Colon (tissue), 2 donors: ENCODE measurements around the gene KLHL41.
"Not testable (repeated sequence)": the region's sequence is repeated elsewhere in the genome, so short reads cannot be mapped to it uniquely, and the experiment has no call there.

Experiments
- FAIRE-seq: peaks from 2 replicates; lab custom pipeline; 2012; peaks lifted over from hg19 to GRCh38; lab: Jason Lieb, UNC
- donor health status: control.
- donor health status: control.

Gene KLHL41

DNA sequence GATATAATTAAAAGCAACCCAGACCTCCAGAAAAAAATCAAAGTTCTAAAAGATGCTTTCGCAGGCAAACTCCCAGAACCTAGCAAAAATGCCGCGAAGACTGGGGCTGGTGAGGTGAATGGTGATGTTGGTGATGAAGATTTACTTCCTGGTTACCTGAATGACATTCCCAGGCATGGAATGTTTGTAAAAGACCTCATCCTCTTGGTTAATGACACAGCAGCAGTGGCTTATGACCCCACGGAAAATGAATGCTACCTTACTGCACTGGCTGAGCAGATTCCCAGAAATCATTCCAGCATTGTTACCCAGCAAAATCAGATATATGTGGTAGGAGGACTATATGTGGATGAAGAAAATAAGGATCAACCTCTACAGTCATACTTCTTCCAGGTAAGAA is 994 bp downstream of the KLHL41 start:
- no peak for FAIRE-seq

DNA sequence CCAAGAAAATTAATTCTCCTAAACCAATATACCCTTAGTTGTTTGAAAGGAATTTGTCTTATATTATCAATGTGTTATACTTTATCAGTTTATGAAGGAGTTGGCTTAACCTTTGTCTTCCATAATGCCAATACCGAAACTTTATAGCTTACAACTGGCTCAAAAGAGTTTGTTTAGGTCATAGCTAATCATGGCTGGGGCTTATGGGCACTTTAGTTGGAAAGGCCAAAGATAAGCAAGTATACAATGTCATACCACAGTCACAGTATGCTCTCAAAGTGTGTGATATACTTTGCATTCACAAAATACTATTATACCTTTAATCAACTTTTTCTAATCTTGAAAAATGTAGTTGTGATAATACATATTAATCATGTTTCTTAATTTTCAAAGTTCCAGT is 2.3 kb downstream of the KLHL41 start:
- no peak for FAIRE-seq

DNA sequence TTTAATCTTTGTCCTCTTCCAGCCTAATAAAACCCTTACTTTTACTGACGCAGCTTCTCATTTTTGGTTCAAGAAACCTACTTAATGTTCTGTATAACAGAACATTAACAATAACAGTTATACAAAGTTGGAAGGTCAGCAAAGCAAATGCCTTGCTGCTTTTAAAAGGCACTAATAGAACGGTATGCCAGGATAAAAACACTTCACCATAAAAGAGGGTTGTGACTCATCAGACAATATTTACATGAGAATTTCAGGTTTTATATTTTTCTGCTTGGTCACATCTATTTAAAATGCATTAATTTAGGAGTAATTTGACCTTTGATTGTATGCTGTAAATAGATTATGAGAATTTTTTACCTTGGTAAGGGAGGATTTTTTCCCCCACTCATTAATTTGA is 3.0 kb downstream of the KLHL41 start:
- no peak for FAIRE-seq

DNA sequence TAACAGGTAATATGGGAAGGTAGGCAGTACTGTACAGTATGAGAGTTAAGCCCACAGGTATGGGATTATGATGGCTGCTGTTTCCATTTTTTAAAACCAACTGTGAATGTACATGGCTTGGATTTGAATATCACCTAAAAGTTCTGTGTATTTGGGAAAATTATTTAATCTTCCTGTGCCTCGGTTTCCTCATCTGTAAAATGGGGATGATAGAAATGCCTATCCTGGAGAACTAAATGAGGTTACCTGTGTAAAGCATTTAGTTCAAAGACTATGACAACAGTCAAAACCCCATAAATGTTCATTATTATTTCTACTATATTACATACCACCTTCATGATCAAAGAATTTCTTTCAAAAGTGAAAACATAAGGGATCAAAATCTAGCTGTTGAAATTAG is 3.6 kb downstream of the KLHL41 start:
- FAIRE-seq = no peak

DNA sequence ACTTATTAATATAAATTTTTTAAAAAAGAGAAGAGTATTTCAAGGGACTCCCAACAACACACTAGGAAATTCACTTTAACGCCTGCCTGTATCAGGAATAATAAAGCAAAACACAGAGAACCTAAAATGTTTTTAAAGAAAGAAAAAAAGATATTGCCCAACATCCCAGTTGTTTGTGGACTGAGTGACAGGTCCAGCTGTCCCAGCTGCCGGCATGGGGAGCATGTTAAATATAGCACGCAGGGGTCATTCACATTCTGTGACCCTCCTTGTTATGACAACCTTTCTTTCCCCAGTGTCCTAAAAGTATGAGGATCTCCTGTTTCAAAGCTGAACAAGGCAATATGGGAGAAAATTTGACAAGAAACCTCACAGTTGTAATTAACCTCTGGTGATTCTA is 4.4 kb downstream of the KLHL41 start:
- FAIRE-seq = no peak

DNA sequence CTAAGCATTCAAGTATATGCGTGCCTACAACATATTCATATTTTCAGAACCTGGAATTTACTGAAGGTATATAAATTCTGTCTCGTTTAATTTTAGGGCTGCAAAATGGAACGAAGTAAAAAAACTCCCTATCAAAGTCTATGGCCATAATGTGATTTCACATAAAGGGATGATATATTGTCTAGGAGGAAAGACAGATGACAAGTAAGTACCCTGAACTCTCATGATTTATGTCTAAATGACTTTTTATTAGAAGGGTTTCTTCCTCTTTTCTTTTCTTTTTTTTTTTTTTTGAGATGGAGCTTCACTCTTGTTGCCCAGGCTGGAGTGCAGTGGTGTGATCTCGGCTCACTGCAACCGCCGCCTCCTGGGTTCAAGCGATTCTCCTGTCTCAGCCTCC is 5.3 kb downstream of the KLHL41 start:
- not testable (repeated sequence) for FAIRE-seq

DNA sequence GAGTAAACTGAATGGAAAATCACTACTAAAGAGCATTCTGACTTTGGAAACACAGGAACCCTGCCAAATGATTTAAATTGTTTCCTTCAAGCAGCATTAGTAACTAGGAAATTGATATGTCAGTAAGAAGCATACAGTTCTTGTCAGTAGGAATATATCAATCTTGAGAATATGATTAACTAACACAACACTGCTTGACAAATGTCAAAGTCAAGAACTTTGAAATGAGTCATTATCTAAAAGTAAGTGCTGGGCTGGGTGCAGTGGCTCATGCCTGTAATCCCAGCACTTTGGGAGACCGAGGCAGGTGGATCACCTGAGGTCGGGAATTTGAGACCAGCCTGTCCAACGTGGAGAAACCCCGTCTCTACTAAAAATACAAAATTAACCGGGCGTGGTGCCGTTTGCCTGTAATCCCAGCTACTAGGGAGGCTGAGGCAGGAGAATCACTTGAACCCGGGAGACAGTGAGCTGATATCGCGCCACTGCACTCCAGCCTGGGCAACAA is 7.0 kb downstream of the KLHL41 start:
- FAIRE-seq = not testable (repeated sequence)

DNA sequence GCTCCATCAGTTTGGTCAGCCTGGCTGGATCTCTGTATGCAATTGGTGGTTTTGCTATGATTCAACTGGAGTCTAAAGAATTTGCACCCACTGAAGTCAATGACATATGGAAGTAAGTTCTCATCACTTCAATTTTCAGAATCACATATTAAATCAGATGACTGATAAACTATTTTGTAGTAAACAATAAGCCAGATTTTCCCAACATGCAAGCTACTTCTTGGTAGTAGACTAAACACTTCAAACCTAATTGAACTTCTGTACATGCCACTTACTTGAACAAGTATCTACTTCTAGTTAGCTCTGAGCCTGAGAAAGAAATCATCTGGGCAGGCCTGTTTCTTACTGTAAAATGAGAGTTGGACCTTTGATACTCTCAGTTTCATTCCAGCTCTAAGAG is 11.4 kb downstream of the KLHL41 start:
- FAIRE-seq = no peak

DNA sequence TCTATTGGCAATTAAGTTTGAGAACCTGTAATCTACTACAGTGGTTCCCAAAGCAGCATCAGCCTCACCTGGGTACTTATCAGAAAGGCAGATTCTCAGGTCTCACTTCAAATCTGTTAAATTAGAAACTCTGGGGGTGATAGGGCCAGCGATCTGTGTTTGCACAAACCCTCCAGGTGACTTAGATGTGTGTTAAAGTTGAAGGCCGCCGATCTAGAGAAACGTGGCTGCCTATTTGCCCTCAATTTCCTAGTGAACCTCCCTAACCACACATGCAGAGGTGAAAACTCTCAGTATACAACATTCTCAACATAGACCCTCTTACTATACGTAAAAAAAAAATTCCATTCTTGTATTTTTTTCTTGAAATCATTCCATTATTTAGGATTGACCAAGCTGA is 14.2 kb downstream of the KLHL41 start:
- FAIRE-seq = no peak

DNA sequence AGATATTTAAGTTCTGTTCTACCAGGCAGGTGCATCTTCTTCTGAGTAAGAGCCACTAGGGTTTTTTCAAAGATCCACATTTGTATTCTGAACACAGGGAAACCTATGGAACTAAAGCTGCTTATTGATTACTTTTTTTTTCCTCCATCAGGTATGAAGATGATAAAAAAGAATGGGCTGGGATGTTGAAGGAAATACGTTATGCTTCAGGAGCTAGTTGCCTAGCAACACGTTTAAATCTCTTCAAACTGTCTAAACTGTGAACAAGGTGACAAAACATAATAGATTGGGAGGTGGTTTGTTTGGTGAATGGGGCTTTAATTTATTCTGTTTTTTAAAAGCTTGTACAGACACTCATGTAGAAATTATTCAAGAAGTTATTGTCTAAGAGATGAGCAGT is 15.9 kb downstream of the KLHL41 start:
- no peak for FAIRE-seq

DNA sequence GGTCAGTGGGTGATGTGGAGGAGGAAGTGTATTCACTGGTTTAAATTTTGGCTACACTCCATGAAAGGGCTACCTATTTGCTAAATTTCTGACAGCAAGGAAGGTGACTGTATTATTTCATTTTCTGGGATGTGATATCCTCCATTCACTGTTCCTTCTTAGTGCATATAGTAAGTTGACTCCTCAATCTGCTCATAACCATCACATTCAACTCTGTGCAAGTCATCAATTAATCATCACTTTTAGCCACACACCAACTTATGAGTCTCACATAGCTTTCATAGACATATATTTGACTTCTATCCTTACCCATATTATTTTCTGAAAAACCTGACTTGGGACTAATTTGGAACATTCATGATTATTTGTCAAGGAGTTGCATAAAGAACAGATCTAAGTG is 16.9 kb downstream of the KLHL41 start:
- FAIRE-seq = no peak

DNA sequence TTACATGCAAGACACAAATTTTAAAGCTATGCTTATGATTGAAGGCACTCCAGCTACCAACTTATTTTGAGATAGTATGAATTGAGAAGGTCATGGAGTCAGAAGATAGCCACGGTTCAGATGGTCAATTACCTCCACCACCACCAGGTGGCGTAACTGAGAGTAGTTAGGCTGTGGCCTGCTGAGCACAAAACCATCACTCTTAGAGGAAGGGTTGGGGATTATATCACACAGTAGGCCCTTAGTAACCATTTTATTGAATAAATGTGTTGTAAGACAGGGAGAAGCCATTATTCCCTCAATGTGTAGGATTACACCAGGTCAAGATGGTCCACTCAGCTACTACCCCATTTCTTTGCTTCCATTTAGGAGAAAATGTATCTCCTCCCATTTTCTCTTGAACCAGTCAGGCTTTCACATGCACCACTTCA is 18.8 kb downstream of the KLHL41 start:
- no peak for FAIRE-seq

DNA sequence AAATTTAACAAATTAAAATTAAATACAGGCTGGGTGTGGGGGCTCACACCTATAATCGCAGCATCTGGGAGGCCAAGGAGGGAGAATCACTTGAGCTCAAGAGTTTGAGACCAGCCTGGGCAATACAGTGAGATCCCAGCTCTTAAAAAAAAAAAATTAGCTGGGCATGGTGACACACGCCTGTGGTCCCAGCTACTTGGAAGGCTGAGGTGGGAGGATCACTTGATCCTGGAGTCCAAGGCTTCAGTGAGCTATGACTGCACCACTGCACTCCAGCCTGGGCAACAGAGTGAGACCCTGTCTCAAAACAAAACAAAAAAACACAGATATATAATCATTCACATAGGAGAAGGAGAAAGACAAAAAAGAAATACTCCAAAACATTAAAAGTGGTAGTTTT is 30.0 kb downstream of the KLHL41 start:
- not testable (repeated sequence) for FAIRE-seq

DNA sequence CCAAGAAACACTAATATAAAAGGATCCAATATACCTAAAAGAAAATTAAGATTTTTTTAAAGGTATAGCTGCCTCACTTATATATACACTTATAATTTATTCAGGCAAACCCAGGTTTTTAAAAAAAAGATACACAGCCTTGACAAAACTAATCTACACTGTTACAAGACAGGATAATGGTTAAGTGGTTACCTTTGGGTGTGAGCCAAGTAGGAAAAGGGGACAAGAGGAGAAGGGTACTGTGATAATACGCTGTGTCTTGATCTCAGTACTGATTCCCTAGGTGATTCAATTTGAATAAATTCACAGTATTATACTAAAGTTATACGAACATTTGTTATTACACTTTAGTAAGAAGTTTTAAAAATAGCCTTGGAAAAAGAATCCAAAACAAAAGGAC is 30.6 kb downstream of the KLHL41 start:
- no peak for FAIRE-seq

DNA sequence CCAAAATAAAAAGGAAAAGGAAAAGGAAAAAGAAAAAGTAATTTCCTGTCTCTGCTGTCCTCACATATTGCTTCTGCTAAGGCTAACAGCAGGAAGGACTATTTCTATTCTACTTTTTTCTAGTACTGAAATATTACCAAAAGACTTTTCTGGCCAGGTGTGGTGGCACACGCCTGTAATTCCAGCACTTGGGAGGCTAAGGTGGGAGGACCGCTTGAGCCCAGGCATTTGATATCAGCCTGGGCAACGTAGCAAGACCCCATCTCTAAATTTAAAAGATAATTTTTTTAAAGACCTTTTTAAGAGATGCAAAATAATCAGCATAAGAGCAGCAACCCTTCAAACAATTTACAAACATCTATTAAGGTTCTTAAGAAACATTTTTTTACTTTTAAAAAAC is 32.9 kb downstream of the KLHL41 start:
- FAIRE-seq = no peak

DNA sequence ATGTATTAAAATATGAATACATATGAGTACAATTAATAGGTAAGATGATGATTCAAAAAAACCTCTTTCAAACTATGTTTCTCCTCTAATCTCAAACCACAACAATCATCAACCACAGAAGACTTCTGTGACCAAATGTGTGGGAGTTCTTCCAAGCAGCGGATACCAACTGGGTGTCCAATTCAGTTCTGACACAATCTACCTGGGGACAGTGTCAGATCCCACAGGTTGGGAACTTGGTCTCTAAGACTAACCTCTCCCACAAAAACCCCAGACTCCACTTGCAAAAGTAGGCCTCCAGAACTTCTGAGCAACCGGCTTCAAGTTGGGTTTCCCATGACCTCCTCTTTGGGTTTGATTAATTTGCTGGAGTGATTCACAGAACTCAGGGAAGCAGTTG is 37.3 kb downstream of the KLHL41 start:
- FAIRE-seq = no peak

DNA sequence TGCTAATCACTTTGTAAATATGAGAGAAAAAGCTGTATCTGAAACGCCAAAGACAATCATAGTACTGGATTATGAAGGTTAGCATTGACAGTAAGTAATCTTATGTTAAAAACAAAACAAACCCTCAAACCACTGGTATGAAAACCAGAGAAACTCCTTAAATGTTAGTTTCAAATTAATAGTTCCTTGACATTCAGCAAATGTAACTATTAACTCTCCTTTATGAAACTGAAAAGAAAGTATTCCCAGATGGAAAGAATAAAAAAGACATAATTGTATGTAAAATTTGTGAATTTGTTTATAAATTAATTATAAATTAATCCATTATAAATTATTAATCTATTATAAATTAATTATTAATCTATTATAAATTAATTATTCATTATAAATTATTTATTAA is 51.9 kb downstream of the KLHL41 start:
- no peak for FAIRE-seq

DNA sequence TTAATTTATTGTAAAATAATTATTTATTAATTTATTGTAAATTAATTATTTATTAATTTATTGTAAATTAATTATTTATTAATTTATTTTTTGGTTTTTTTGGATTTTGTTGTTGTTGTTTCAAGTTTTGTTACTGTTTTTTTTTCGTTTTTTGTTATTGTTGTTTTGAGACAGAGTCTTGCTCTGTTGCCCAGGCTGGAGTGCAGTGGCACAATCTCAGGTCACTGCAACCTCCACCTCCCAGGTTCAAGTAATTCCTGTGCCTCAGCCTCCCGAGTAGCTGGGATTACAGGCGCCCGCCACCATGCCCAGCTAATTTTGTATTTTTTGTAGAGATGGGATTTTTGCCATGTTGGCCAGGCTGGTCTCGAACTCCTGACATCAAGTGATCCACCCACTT is 52.6 kb downstream of the KLHL41 start:
- not testable (repeated sequence) for FAIRE-seq

DNA sequence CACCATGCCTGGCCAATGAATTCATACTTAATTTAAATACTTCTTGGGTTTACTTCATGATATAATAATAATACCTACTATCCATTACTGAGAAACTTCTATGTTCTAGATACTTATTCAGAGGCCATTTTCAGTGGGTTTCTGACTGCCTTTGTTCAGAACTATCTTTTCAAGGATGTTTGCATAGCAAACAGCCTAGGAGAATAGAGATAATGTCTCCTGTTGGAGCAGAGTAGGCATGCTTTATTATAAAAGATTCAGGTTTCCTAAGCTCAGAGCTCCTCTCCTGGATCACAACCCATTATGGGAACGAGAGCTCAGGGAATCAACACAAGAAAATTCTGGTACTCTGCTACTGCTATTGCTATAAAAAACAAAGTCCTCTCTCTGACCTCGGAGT is 53.0 kb downstream of the KLHL41 start:
- no peak for FAIRE-seq

DNA sequence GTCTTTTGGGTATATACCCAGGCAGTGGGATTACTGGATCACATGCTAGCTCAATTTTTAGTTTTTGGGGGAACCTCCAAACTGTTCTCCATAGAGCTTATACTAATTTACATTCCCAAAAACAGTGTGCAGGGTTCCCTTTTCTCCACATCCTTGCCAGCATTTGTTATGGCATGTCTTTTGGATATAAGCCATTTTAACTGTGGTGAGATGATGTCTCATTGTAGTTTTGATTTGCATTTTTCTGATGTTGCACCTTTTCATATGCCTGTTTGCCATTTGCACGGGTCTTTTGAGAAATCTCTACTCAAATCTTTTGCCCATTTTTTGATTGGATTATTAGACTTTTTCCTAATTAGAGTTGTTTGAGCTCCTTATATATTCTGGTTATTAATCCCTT is 56.2 kb downstream of the KLHL41 start:
- FAIRE-seq = no peak

DNA sequence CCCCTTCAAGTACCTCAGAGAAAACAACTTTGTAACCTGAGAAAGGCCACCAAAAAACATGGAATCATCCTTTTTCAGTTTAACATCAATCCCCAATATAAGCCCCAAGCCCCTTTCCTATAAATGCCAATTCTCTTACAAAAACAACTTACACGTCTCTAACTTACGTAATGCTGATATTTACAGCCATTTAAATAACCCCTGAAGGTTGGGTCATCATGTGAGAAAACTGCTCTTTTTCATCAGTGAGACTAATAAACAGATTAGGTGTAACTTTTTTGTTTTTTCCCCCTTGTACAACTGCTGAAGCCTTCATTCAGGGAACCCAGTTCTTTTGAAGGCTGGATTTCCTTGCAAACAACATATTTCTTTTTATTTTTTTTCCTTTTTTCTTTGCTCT is 60.4 kb downstream of the KLHL41 start:
- no peak for FAIRE-seq

DNA sequence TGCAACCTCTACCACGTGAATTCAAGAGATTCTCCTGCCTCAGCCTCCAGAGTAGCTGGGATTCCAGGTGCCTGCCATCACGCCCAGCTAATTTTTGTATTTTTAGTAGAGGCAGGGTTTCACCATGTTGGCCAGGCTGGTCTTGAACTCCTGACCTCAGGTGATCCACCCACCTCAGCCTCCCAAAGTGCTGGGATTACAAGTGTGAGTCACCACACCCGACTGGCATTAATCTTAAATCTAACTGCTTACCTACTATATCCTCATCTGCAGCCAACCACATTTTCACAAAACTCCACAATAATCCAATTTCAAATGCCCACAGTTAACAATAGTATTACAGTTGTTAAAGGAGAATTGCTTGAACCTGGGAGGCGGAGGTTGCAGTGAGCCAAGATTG is 61.2 kb downstream of the KLHL41 start:
- not testable (repeated sequence) for FAIRE-seq

DNA sequence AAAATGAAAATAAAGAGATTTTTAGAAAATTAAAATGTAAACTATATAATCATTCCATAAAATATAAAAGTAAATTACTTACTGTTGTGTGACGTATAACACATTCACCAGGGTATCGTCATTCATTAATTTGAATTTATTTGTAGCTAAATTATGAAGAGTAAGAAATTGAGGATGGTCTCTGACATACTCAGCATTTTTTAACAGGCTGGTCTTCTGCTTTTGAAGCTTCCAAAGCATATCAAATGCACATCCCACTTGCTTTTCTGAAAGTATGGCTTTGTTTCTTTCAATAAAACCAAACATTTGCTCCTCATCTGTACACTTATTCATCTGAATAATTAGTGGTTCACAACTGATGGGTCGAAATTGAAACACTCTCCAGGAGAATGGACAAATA is 62.1 kb downstream of the KLHL41 start:
- FAIRE-seq = no peak

DNA sequence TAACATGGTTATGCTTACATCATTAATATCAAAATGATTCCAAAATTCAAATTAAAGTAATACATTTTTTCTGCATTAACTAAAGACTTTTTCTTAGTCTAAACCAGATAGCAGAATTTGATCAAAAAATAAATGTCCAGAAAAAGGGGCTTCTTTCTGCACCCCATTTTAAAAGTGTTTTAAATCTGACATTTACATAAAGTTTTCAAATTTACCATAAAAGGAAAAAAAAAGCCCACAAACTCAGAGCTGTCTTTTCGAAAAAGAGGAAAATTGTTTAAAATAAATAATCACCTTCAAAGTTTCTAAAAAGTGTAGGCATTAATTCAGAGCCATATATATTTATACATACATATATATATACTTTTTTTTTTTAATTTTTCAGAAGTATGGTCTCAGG is 62.7 kb downstream of the KLHL41 start:
- FAIRE-seq = no peak

DNA sequence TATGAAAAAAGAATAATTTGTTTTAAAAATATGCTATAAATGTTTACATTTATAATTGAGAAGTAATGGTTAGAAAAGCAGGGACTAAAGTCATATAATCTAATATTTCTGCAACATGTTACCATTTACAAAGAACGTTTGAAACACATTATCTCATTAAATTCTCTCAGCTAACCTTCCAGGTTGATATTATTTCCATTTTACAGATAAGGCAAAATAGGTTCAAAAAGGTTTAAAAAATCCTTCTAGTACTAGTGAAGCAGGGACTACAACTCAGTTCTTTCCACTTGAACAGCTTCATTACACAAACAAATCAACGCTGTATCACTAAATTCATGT is 63.3 kb downstream of the KLHL41 start:
- FAIRE-seq = no peak
